ENCODE data around the gene PTOV1. TPM values are rescaled to one million over a fixed set of nuclear protein-coding genes. Genes with fewer than 3 reads are reported as not detected.

Gene PTOV1
- total and polyA plus RNA-seq, 12 donors, result 67.8 to 220 (median 91.4) TPM

DNA sequence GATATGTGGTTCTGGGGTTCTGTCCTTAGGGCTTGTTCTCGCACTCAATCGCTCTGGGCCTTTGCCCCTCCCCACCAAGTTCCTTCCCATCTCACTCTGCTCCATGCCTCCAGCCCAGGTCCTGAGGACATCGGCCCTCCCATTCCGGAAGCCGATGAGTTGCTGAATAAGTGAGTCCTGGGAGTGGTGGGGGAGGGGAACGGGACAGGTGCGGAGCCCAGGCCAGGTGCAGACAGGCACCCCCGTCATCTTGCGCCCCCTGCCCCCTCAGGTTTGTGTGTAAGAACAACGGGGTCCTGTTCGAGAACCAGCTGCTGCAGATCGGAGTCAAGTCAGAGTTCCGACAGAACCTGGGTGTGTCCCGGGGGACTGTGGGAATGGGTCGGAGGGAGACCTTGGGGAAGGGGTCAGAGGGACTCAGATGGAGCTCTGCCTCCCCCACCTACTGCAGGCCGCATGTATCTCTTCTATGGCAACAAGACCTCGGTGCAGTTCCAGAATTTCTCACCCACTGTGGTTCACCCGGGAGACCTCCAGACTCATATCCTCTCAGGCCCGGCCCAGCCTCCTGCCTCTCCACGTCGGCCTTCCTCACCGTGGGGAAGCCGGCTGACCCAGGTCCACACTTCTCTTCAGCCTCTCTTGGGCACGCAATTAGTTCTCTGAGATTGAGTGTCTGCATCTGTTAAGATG lies 48.0 kb upstream of the PTOV1 start:
- peak overlapping the region in 7 of 10 donors; percentile 12 to 53 (median 49) for H3K4me3 ChIP-seq
- H3K9me3 ChIP-seq, result no peaks in the 10 kb centered on the region
- TF ChIP-seq, protein P1, sequence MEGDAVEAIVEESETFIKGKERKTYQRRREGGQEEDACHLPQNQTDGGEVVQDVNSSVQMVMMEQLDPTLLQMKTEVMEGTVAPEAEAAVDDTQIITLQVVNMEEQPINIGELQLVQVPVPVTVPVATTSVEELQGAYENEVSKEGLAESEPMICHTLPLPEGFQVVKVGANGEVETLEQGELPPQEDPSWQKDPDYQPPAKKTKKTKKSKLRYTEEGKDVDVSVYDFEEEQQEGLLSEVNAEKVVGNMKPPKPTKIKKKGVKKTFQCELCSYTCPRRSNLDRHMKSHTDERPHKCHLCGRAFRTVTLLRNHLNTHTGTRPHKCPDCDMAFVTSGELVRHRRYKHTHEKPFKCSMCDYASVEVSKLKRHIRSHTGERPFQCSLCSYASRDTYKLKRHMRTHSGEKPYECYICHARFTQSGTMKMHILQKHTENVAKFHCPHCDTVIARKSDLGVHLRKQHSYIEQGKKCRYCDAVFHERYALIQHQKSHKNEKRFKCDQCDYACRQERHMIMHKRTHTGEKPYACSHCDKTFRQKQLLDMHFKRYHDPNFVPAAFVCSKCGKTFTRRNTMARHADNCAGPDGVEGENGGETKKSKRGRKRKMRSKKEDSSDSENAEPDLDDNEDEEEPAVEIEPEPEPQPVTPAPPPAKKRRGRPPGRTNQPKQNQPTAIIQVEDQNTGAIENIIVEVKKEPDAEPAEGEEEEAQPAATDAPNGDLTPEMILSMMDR (IDR thresholded peaks at IDR 0.05), result no peak
- H3K27ac ChIP-seq, result peak overlapping the region in 6 of 10 donors; percentile 15 to 67 (median 56)
- ATAC-seq (peak in 4 of 8 donors; percentile 4 to 12 (median 5)), DNase-seq (no peak)
- 77 to 81% methylated on average over 24 of the region's 24 CpGs for WGBS, 2 donors
- intact Hi-C loops (cut with DNase I), result loop anchor here in 2 of 10 donors (5.0 to 10.0 kb wide), 2 partner anchors 116 to 118 kb away; partner anchors contain the start of gene ADM5 (in 2 of the 2)
- H3K36me3 ChIP-seq, result peaks cover 0 to 99% (median 38%) of the 10 kb centered on the region in 9 donors
- no peaks in the 10 kb centered on the region for H3K27me3 ChIP-seq
- H3K4me1 ChIP-seq, result peaks cover 0 to 18% (median 5%) of the 10 kb centered on the region in 9 donors

DNA sequence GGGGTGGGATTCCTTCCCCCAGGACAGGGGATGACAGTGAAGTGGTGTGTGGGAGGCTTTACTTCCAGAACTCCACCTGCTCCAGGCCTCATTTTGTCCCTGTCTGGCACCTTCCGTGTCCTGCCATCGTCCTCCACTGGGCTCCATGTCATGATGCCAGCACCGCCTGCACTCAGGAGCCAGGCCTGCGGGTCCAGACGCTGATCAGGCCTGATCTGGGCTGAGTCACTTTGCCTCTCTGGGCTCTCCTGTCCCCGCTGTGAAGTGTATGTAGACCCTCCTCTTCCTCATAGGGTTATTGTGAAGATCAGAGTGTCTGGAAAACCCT lies 47.5 kb upstream of the PTOV1 start:
- no peak overlapping the region for H3K4me3 ChIP-seq
- WGBS, 2 donors, result 91 to 92% methylated on average over 6 of the region's 6 CpGs
- no peak for DNase-seq
- H3K27ac ChIP-seq, result no peak overlapping the region
- TF ChIP-seq, protein P1 (IDR thresholded peaks at IDR 0.05), result no peak
- H3K4me1 ChIP-seq, result peaks cover 2 to 23% (median 9%) of the 10 kb centered on the region in 9 donors
- no peaks in the 10 kb centered on the region for H3K9me3 ChIP-seq
- H3K27me3 ChIP-seq, result no peaks in the 10 kb centered on the region
- intact Hi-C loops (cut with DNase I), result loop anchor here in 2 of 10 donors (5.0 to 10.0 kb wide), 2 partner anchors 116 to 119 kb away; partner anchors contain the start of gene ADM5 (in 2 of the 2)
- H3K36me3 ChIP-seq, result peaks cover 0 to 94% (median 38%) of the 10 kb centered on the region in 9 donors
- ATAC-seq, result no peak

DNA sequence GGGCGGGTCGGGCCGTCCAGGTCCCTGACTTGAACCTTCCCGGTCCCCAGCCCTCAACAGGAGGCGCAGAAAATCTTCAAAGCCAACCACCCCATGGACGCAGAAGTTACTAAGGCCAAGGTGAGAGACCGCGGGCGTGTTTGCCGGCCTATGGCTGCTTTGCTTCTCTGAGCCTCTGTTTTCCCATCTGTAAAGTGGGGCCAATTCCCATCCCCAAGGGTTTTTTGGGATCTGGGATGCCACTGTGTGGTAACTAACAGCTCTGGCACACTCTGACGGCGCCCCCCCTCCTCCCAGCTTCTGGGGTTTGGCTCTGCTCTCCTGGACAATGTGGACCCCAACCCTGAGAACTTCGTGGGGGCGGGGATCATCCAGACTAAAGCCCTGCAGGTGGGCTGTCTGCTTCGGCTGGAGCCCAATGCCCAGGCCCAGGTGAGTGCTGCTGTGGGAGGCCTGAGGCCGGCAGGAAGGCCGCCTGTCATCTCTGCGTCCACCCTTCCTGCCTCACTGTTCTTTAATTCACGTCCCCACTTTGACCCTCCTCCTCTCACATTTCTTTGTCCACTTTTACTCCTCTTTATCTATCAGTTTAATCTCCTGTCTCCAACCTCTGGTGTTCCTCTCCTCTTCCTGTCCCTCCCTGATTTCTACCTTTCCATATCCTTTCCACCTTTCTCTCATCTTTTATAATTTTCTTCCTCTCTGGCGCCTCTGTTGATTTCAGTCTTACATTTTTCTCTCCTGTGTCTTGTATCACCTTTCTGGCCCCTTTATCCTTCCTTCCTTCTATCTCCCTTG lies 44.9 kb upstream of the PTOV1 start:
- H3K9me3 ChIP-seq, result no peaks in the 10 kb centered on the region
- H3K27ac ChIP-seq, result no peak overlapping the region
- H3K4me3 ChIP-seq, result no peak overlapping the region
- 85 to 89% methylated on average over 20 of the region's 20 CpGs for WGBS, 2 donors
- no peak for ATAC-seq
- TF ChIP-seq, protein P1 (IDR thresholded peaks at IDR 0.05), result no peak
- H3K36me3 ChIP-seq, result peaks cover 0 to 69% (median 24%) of the 10 kb centered on the region in 9 donors
- peaks cover 10 to 40% (median 22%) of the 10 kb centered on the region in 9 donors for H3K4me1 ChIP-seq
- DNase-seq, result no peak
- intact Hi-C loops (cut with DNase I), result loop anchor here in 5 of 10 donors (5.0 to 10.0 kb wide), 2 partner anchors 39 to 121 kb away; partner anchors contain the start of genes AP2A1 (in 4 of the 5) and ADM5 (in 1 of the 5)
- no peaks in the 10 kb centered on the region for H3K27me3 ChIP-seq

DNA sequence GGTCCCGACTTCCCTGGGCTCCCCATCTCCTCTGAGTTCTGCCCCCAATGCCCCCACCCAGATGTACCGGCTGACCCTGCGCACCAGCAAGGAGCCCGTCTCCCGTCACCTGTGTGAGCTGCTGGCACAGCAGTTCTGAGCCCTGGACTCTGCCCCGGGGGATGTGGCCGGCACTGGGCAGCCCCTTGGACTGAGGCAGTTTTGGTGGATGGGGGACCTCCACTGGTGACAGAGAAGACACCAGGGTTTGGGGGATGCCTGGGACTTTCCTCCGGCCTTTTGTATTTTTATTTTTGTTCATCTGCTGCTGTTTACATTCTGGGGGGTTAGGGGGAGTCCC lies 44.4 kb upstream of the PTOV1 start:
- Histone ChIP-seq H3K27ac (peak overlapping the region in 1 of 10 donors; percentile 56), H3K4me3 (no peak overlapping the region), H3K27me3 (no peaks in the 10 kb centered on the region), H3K4me1 (peaks cover 10 to 43% (median 22%) of the 10 kb centered on the region in 9 donors), H3K9me3 (no peaks in the 10 kb centered on the region), H3K36me3 (peaks cover 0 to 63% (median 24%) of the 10 kb centered on the region in 9 donors)
- DNase-seq, result no peak
- TF ChIP-seq, protein P1 (IDR thresholded peaks at IDR 0.05), result no peak
- 93 to 94% methylated on average over 8 of the region's 8 CpGs for WGBS, 2 donors
- intact Hi-C loops (cut with DNase I), result loop anchor here in 5 of 10 donors (5.0 to 10.0 kb wide), 2 partner anchors 39 to 122 kb away; partner anchors contain the start of genes AP2A1 (in 4 of the 5) and ADM5 (in 1 of the 5)
- no peak for ATAC-seq

Measured in heart right ventricle (tissue), 16 donors.